ENCODE results near the gene RNF130. TPM values are rescaled to one million over a fixed set of nuclear protein-coding genes. Genes with fewer than 3 reads are reported as not detected.

RNF130 gene
- total and polyA plus RNA-seq, 9 donors: 54.7 to 120 (median 67.1) TPM

DNA sequence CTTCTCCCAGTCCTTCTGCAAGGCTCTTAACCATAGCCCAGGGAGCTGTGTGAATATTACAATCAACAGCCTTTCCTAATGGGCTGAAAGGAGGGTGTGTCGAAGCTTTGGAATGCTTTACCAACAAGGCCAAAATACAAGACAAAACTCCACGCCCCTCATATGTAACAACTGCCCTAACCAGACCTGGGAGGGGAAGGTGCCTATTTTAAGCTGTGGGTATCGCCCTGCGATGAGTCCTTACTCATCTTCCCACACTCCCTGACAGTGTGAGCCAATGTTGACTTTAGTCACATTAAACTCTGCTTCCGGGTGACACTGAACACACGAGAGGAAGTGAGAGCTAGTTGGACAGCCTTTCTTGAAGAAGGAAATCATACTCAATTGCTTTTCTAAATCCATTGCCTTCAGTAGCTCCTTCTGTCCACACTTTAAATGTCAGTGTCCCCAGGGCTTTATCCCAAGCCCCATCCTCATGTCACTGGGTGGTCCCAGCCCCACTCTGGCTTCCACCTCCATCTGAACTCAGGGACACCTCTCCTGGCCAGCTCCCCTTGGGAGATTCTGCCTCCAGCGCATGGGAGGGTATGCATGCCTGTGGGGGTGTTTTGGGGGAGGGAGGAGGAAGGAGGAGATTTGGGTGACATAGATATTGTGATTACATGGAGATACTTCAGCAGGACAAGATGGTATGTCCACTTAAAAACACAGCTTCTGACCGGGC is 157.4 kb downstream of the RNF130 start:
- no peaks in the 10 kb centered on the region for H3K27me3 ChIP-seq
- H3K4me1 ChIP-seq (ENCODE audit: insufficient read depth): no peaks in the 10 kb centered on the region
- intact Hi-C loops (cut with DNase I): no loop called here
- no peaks in the 10 kb centered on the region for H3K9me3 ChIP-seq
- TF ChIP-seq POLR2A (IDR thresholded peaks at IDR 0.05) (no peak), EP300 (IDR thresholded peaks at IDR 0.05) (no peak)
- TF ChIP-seq, protein P1, sequence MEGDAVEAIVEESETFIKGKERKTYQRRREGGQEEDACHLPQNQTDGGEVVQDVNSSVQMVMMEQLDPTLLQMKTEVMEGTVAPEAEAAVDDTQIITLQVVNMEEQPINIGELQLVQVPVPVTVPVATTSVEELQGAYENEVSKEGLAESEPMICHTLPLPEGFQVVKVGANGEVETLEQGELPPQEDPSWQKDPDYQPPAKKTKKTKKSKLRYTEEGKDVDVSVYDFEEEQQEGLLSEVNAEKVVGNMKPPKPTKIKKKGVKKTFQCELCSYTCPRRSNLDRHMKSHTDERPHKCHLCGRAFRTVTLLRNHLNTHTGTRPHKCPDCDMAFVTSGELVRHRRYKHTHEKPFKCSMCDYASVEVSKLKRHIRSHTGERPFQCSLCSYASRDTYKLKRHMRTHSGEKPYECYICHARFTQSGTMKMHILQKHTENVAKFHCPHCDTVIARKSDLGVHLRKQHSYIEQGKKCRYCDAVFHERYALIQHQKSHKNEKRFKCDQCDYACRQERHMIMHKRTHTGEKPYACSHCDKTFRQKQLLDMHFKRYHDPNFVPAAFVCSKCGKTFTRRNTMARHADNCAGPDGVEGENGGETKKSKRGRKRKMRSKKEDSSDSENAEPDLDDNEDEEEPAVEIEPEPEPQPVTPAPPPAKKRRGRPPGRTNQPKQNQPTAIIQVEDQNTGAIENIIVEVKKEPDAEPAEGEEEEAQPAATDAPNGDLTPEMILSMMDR (IDR thresholded peaks at IDR 0.05): no peak
- WGBS, 3 donors: 55 to 63% (median 58%) methylated on average over 8 of the region's 8 CpGs
- H3K4me3 ChIP-seq: no peak overlapping the region
- H3K27ac ChIP-seq: no peak overlapping the region
- no peak for DNase-seq
- H3K36me3 ChIP-seq: no peaks in the 10 kb centered on the region

DNA sequence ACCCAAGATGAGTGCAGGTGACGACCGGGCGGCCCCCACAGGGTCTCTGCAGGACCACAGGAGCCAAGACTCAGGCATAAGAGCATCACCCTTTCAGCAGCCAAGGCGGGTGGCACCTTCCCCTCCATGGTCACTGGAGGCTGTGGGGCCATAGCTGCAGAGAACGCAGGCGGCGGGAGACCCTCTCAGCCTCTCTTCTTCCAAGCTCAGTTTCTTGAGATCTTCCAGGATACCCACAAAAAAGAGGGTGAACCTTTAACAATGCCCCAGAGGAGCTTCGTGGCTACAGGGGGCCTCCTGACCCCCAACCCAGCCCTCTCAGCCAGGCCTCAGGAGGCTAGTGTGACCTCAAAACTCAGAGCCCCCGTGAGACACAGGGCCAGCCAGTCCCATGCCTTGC is 158.1 kb downstream of the RNF130 start:
- Histone ChIP-seq H3K36me3 (no peaks in the 10 kb centered on the region), H3K4me1 (ENCODE audit: insufficient read depth) (peaks cover 2% of the 10 kb centered on the region), H3K27ac (no peak overlapping the region), H3K27me3 (no peaks in the 10 kb centered on the region), H3K4me3 (no peak overlapping the region), H3K9me3 (no peaks in the 10 kb centered on the region)
- 89 to 92% (median 90%) methylated on average over 9 of the region's 9 CpGs for WGBS, 3 donors
- no peak for DNase-seq
- TF ChIP-seq EP300 (IDR thresholded peaks at IDR 0.05) (no peak), POLR2A (IDR thresholded peaks at IDR 0.05) (no peak)
- TF ChIP-seq, protein P1 (IDR thresholded peaks at IDR 0.05): no peak
- intact Hi-C loops (cut with DNase I): no loop called here

DNA sequence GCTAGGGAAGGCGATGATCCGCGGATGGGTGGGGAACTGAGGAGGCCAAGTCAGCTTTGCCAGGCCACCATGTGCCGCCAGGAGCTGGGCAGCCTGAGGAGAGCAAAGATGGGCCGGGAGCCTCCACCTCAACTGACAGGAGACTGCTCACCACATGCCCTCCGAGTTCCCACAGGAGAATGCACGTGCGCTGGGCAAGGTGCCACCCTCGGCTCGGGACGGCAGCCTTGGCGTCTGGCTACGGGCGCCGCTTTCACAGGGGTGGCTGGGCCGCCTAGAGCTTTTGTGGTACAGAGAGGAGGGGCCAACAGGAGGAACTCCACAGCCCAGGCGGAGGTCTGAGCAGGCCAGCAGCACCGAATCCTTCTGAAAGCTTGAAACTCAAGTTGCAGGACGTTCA is 158.6 kb downstream of the RNF130 start:
- intact Hi-C loops (cut with DNase I): no loop called here
- Histone ChIP-seq H3K4me1 (ENCODE audit: insufficient read depth) (peaks cover 4% of the 10 kb centered on the region), H3K4me3 (no peak overlapping the region), H3K9me3 (no peaks in the 10 kb centered on the region), H3K27ac (no peak overlapping the region), H3K27me3 (no peaks in the 10 kb centered on the region), H3K36me3 (no peaks in the 10 kb centered on the region)
- TF ChIP-seq EP300 (IDR thresholded peaks at IDR 0.05): no peak
- TF ChIP-seq, protein P1 (IDR thresholded peaks at IDR 0.05): no peak
- no peak for TF ChIP-seq POLR2A (IDR thresholded peaks at IDR 0.05)
- WGBS, 3 donors: 81 to 93% (median 84%) methylated on average over 19 of the region's 19 CpGs
- no peak for DNase-seq

DNA sequence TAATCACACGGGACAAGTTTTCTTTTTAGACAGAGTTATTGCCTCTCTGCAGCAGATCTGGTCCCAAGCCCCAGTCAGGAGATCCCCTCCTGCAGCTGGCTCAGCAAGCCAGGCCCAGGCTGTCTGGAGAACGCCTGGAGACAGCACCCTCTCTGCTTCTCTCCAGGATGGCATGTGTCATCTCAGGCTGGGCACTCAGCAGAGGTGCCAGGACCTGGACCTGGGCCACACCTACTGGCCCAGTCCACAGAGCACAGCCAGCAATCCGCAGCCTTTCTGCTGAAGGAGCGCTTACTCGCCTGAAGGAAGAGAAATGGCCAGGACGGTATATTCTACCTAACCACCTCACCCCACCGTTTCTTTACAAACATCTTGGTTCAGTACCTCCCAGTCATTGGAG is 159.2 kb downstream of the RNF130 start:
- 79 to 81% (median 81%) methylated on average over 7 of the region's 7 CpGs for WGBS, 3 donors
- Histone ChIP-seq H3K9me3 (no peaks in the 10 kb centered on the region), H3K4me3 (no peak overlapping the region), H3K36me3 (no peaks in the 10 kb centered on the region), H3K4me1 (ENCODE audit: insufficient read depth) (peaks cover 4% of the 10 kb centered on the region), H3K27me3 (no peaks in the 10 kb centered on the region), H3K27ac (no peak overlapping the region)
- TF ChIP-seq EP300 (IDR thresholded peaks at IDR 0.05) (no peak), POLR2A (IDR thresholded peaks at IDR 0.05) (no peak)
- TF ChIP-seq, protein P1 (IDR thresholded peaks at IDR 0.05): no peak
- DNase-seq: no peak
- intact Hi-C loops (cut with DNase I): no loop called here
